Ovary (tissue), 3 donors: ENCODE measurements around the gene ATRNL1.

Experiments used
- CTCF ChIP-seq, 3 donors: fragments of 450-650 bp in 2 of 3; fragments of 200-600 bp in 1 of 3; IDR thresholded peaks; one replicate each; pipeline versions ENCODE4 v1.5.1 to v1.8.0; 2016 to 2022; ENCODE audit warnings: antibody characterized with exemption in 3 of 3, mild to moderate bottlenecking in 1 of 3
- EP300 ChIP-seq: sonication (generic); formaldehyde crosslinking; IDR thresholded peaks from one replicate; pipeline ENCODE4 v1.6.1; 2017; ENCODE audit warnings: antibody characterized with exemption
- POLR2A ChIP-seq: fragments of 450-650 bp; IDR thresholded peaks from one replicate; pipeline ENCODE4 v1.6.1; 2017; ENCODE audit warnings: antibody characterized with exemption, mild to moderate bottlenecking, moderate library complexity
- donor health status: DM: no; HTN: no; CAD: no.

GRCh38 chr10:115996031-115996430 lies 902.9 kb downstream of the ATRNL1 start:
- no peak for TF ChIP-seq CTCF (IDR thresholded peaks at IDR 0.05)
- no peak for TF ChIP-seq EP300
- no peak for TF ChIP-seq POLR2A
